GM18511 (cell line): ENCODE data around the gene SPATA31D4.
A peak's percentile ranks its signal among the peaks of the same experiment; 100 is the strongest.

ENCODE experiments used
- ATAC-seq: cut with Tn5 transposase; IDR thresholded peaks from one replicate; pipeline ENCODE4 v1.9.1; 2021; ENCODE audit warnings: mild to moderate bottlenecking, moderate library complexity; ENCODE audit not compliant: unreplicated experiment

The SPATA31D4 gene

GRCh38 chr9:81964218-81965171 is 36.3 kb downstream of the SPATA31D4 start:
- ATAC-seq: no peak

GRCh38 chr9:81968026-81968425 is 39.8 kb downstream of the SPATA31D4 start:
- no peak for ATAC-seq

GRCh38 chr9:81969971-81970370 is 41.7 kb downstream of the SPATA31D4 start:
- no peak for ATAC-seq

GRCh38 chr9:81971727-81972126 is 43.5 kb downstream of the SPATA31D4 start:
- no peak for ATAC-seq

GRCh38 chr9:81974764-81975163 is 46.5 kb downstream of the SPATA31D4 start:
- no peak for ATAC-seq

DNA sequence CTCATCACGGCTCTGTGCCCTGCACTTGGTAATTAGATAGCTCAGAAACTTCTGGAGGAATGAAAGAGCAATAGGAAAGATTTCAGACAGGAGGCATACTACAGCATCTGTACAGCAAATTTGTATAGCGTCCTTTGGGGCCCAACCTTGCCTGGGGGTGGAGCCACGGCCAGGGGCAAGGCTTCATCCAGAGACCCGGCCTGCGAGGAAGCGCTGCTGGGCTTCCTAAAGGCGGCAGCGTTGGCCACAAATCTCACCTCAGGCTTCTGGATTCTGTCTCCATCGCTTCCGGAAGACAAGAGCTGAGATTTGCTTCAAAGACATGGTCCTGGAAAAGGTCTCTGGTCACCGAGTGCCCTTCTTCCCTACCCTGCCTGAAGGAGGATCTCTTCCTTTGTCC is 48.1 kb downstream of the SPATA31D4 start:
- ATAC-seq: no peak

DNA sequence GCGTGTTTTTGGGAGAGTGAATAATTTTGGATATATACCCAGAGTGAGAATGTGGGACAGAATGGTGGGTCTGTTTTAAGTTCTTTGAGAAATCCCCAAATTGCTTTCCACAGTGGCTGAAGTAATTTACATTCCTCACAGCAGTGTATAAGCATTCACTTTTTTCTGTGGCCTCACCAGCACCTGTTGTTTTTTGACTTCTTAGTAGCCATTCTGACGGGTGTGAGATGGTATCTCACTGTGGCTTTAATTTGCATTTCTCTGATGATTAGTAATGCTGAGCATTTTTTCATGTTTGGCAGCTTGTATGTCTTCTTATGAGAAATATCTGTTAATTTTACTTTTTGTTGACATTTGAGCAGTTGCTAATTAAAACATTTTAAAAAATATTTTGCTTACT is 51.0 kb downstream of the SPATA31D4 start:
- peak; percentile 87 for ATAC-seq

DNA sequence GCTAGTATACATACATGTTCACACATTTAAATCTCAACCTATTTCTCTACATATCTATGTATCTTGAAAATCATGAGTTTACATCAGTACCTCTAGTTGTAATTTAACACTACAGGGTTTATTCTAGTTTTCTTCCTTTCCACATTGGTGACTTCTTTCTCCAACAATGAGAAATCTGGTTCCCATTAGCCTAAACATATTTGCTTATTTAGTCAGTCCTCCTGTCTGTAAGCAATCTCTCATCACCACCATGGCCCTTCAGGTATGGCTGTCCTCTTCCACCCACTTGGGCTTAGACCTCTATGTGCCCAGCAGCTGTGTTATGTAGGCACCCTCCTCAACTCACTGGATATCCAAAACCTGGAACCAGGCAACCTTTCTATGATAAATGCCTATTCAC is 52.3 kb downstream of the SPATA31D4 start:
- ATAC-seq: no peak

DNA sequence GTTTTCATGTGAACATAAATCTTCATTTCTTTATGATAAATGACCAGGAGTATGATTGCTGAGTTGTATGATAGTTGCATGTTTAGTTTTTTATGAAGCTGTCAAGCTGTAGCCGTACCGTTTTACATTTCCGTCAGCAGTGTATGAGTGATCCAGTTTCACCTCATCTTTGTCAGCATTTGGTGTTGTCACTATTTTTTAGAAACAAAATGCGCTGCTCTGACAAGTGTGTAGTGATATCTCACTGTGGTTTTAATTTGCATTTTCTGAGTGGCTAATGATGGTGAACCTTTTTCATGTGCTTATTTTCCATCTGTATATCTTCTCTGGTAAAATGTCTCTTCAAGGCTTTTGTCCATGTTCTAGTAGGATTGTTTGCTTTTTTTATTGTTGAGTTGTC is 53.7 kb downstream of the SPATA31D4 start:
- no peak for ATAC-seq
